Activated CD4-positive, alpha-beta T cell treated with anti-CD3 and anti-CD28 coated beads, Interleukin-2, amount 10 ng/mL, durations not matched to agents 7 days and 5 days (primary cell): ENCODE results near the gene GOLGA8B. TPM values are rescaled to one million over a fixed set of nuclear protein-coding genes. Genes with fewer than 3 reads are reported as not detected.
"Not testable (repeated sequence)": the region's sequence is repeated elsewhere in the genome, so short reads cannot be mapped to it uniquely, and the experiment has no call there.

Experiments
- CTCF ChIA-PET: fragments of 350-600 bp; sonication (Branson Sonifier 250); formaldehyde crosslinking; loops from one replicate; lab custom pipeline; 2021; ENCODE audit warnings: antibody characterized with exemption; lab: Charles Lee
- POLR2A ChIA-PET: fragments of 350-600 bp; sonication (Branson Sonifier 250); formaldehyde crosslinking; loops from one replicate; lab custom pipeline; 2021; ENCODE audit warnings: antibody characterized with exemption; lab: Charles Lee
- DNase-seq: peaks from one replicate; pipeline ENCODE4 v3.0.0-alpha.2; 2020
- H3K27ac Mint-ChIP-seq: one replicate; pipeline ENCODE4 v1.8.0; 2021; ENCODE audit warnings: mild to moderate bottlenecking, moderate library complexity, mixed read lengths
- H3K27me3 Mint-ChIP-seq: one replicate; pipeline ENCODE4 v1.8.0; 2021; ENCODE audit warnings: mixed read lengths
- H3K36me3 Mint-ChIP-seq: one replicate; pipeline ENCODE4 v1.8.0; 2021; ENCODE audit warnings: low read depth, mixed read lengths
- H3K4me1 Mint-ChIP-seq: one replicate; pipeline ENCODE4 v1.8.0; 2021; ENCODE audit warnings: mixed read lengths
- H3K4me3 Mint-ChIP-seq: one replicate; pipeline ENCODE4 v1.8.0; 2021; ENCODE audit warnings: mild to moderate bottlenecking, moderate library complexity, mixed read lengths
- H3K9me3 Mint-ChIP-seq: one replicate; pipeline ENCODE4 v1.8.0; 2021; ENCODE audit warnings: mixed read lengths
- total RNA-seq, 2 experiments: library from RNA; stranded (reverse); gene quantifications; one replicate each; pipeline ENCODE4 v1.2.3, GENCODE V29; 2021

Gene GOLGA8B, protein sequence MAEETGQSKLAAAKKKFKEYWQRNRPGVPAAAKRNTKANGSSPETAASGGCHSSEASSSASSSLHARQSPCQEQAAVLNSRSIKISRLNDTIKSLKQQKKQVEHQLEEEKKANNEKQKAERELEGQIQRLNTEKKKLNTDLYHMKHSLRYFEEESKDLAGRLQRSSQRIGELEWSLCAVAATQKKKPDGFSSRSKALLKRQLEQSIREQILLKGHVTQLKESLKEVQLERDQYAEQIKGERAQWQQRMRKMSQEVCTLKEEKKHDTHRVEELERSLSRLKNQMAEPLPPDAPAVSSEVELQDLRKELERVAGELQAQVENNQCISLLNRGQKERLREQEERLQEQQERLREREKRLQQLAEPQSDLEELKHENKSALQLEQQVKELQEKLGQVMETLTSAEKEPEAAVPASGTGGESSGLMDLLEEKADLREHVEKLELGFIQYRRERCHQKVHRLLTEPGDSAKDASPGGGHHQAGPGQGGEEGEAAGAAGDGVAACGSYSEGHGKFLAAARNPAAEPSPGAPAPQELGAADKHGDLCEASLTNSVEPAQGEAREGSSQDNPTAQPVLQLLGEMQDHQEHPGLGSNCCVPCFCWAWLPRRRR
- total RNA-seq: 100 to 1,000 TPM; 111 to 130 TPM

DNA sequence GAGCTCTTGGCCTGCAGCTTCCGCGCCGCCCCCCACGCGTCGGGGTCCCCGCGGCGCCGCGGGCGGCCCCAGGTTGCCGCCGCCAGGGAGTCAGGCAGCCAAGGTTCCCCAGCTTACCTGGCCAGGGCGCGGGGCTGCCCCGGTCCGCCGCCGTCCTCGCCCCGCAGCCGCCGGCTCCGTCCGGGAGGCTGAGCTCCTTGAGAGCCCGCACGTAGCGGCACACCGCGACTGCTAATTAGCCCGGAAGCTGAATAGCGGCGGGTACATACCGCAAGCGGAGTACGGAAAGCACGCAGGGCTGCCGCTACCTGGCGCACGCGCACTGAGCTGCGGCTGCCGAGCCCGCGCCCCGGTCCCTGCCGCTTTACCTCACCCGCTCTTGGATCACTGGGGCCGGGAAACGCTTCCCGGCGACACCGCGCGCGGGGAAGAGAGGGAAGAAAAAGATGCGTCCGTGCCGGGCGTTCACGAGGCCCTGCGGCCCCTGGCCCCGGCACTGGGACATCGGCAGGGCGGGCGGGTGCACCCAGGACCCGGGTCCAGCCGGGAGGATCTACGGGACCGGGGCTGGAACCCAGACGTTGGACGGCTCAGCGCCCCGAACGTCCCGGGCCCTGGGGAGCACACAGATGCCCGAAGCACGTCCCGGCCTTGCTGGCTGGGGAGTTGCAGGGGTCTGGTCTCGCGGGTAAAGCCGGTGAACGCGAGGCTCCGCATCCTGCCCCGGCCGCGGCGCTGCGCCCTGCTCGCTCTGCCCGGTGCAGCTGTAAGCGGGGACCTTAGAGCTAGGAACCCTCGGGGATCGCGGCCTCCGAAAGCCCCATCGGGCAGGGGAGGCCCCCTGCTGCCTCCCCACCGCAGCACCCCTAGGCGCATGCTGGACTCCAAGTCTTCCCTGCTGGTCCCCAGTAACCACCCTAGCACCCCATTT is at the start of gene GOLGA8B:
GOLGA8B (minus strand) TSS at position 253 of the 931 bp plus-strand sequence. CDS start 47,739 bp downstream, outside the sequence.
- peaks cover 5% of the 10 kb centered on the region for H3K36me3 Mint-ChIP-seq
- ChIA-PET CTCF (interaction anchor here (0.8 to 1.1 kb wide), 3 partner anchors 15 to 255 kb away, joined by 3 to 4 read pairs (median 4); no protein-coding TSS in a partner anchor), POLR2A (interaction anchor here (1.0 kb wide), 1 partner anchor 12 kb away, joined by 3 read pairs; no protein-coding TSS in a partner anchor)
- peak within 1 kb of the TSS; percentile 90 for H3K4me3 Mint-ChIP-seq
- DNase-seq: peak; percentile 86
- H3K4me1 Mint-ChIP-seq: peaks cover 40% of the 10 kb centered on the region
- H3K27me3 Mint-ChIP-seq: peaks cover 14% of the 10 kb centered on the region
- H3K27ac Mint-ChIP-seq: peak within 1 kb of the TSS; percentile 89
- no peaks in the 10 kb centered on the region for H3K9me3 Mint-ChIP-seq

DNA sequence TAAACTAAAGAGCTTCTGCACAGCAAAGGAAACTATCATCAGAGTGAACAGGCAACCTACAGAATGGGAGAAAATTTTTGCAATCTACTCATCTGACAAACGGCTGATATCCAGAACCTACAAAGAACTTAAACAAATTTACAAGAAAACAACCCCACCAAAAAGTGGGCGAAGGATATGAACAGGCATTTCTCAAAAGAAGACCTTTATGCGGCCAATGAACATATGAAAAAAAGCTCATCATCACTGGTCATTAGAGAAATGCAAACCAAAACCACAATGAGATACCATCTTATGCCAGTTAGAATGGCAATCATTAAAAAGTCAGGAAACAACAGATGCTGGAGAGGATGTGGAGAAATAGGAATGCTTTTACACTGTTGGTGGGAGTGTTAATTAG is 49.7 kb upstream of the GOLGA8B start:
- DNase-seq, CTCF ChIA-PET, H3K9me3 Mint-ChIP-seq, H3K4me1 Mint-ChIP-seq, POLR2A ChIA-PET, H3K4me3 Mint-ChIP-seq, H3K27ac Mint-ChIP-seq, H3K36me3 Mint-ChIP-seq: not testable (repeated sequence)
- peaks cover 18% of the 10 kb centered on the region for H3K27me3 Mint-ChIP-seq

DNA sequence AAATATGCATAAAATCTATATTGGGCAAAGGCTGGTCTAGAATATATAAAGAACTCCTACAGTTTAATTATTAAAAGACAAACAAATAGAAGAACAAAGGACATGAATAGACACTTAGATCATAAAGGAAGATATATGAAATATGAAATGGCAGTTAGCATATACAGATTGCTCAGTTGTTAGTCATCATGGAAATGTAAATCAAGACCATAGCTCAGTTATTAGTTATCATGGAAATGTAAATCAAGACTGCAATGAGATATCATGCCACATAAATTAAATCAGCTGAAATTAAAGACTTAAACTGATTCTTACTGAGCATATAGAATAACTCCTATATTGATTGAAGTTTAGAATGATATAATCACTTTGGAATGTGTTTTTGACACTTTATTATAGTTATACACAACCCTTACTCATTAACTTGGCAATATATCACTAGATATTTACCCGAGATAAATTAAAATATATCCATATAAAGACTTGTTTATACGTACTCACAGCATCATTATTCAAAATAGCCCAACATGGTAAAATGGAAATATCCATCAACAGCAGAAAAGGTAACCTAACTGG is 45.2 kb upstream of the GOLGA8B start:
- Mint-ChIP-seq H3K9me3 (no peaks in the 10 kb centered on the region), H3K4me3 (no peak overlapping the region), H3K27ac (no peak overlapping the region), H3K4me1 (no peaks in the 10 kb centered on the region), H3K27me3 (peaks cover 19% of the 10 kb centered on the region), H3K36me3 (no peaks in the 10 kb centered on the region)
- CTCF ChIA-PET: no interaction called here
- POLR2A ChIA-PET: no interaction called here
- no peak for DNase-seq

DNA sequence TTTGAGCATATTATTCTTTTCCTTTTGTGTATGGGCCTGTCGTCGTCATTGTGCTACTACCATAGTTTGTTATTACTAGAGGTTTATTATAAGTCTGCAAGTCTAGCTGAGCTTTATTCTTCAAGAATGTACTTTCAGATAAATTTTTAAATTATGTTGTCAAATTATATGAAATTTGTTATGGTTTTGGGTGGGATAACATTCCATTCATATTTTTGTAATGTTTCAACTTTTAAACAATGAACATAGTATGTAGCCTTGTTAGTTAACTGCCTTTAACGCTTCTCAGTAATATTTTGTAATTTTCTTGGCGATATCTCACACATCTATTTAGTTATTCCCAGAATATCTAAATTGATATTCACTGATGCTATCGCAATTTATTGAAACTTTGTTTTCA is 41.6 kb upstream of the GOLGA8B start:
- Mint-ChIP-seq H3K27ac (no peak overlapping the region), H3K9me3 (no peaks in the 10 kb centered on the region), H3K4me3 (no peak overlapping the region), H3K36me3 (no peaks in the 10 kb centered on the region), H3K27me3 (peaks cover 31% of the 10 kb centered on the region), H3K4me1 (peaks cover 3% of the 10 kb centered on the region)
- no peak for DNase-seq
- CTCF ChIA-PET: no interaction called here
- POLR2A ChIA-PET: no interaction called here

DNA sequence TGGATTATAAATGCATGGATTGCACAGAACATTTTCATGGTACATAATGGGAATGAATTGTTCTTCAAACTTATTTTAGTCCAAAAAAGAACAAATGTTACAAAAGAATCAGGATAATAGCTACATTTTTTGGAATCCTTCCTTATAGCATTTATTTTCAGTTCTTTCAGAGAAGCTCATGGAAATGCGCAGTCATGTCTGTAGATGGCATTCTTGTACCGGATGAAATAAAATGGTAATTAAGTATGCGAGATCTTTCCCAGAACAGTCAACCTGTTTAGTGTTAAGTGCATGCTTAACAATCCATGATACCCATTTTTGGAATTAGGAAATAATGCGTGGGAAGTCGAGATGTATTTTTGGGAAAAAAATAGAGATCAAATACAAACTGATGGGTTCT is 38.2 kb upstream of the GOLGA8B start:
- ChIA-PET POLR2A (no interaction called here), CTCF (interaction anchor here (0.6 kb wide), 1 partner anchor 586 kb away, joined by 4 read pairs; no protein-coding TSS in a partner anchor)
- Mint-ChIP-seq H3K36me3 (no peaks in the 10 kb centered on the region), H3K4me3 (no peak overlapping the region), H3K27ac (no peak overlapping the region), H3K27me3 (peaks cover 44% of the 10 kb centered on the region), H3K9me3 (no peaks in the 10 kb centered on the region), H3K4me1 (peaks cover 4% of the 10 kb centered on the region)
- DNase-seq: no peak

DNA sequence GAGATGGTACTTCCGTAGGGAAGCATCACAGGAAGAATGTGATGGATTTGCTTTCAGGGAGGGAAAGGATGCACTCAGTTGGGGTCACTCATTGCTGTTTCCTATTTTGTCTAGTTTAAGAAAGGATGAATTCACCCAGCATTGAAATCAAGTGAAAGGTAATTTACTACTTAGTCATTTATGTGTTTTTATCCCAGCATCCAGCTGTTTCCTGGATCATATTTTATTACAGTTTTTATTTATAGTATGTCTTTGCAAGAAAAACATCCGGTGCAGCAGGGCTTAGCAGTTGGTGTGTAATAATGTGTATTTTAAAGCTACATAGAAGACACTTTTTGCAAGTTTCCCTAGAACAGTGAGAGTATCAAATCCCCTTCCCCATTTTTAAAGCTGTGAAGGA is 37.4 kb upstream of the GOLGA8B start:
- H3K27me3 Mint-ChIP-seq: peaks cover 48% of the 10 kb centered on the region
- DNase-seq: no peak
- no peaks in the 10 kb centered on the region for H3K36me3 Mint-ChIP-seq
- H3K27ac Mint-ChIP-seq: no peak overlapping the region
- no peaks in the 10 kb centered on the region for H3K9me3 Mint-ChIP-seq
- POLR2A ChIA-PET: no interaction called here
- CTCF ChIA-PET: no interaction called here
- H3K4me3 Mint-ChIP-seq: no peak overlapping the region
- peaks cover 4% of the 10 kb centered on the region for H3K4me1 Mint-ChIP-seq

DNA sequence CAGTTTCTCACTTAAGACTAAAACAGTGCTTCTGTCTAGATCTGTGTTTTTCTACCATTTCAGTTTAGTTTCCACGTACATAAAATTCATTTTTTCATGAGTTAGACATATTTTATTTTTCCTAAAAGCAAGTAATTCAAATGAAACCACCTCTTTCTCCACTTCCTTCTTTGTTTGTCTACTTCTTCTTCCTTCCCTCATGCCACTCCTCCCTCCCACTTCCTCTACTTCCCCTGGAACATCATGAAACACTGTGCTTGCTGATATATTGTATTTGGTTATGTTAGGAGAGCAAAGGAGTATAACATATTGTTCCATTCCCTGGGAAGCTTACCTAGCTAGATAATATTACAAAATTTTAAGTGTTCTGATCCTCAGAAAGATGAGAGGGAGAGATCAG is 36.7 kb upstream of the GOLGA8B start:
- Mint-ChIP-seq H3K36me3 (no peaks in the 10 kb centered on the region), H3K4me1 (peaks cover 4% of the 10 kb centered on the region), H3K27ac (no peak overlapping the region), H3K27me3 (peaks cover 50% of the 10 kb centered on the region), H3K9me3 (no peaks in the 10 kb centered on the region), H3K4me3 (no peak overlapping the region)
- CTCF ChIA-PET: no interaction called here
- POLR2A ChIA-PET: no interaction called here
- no peak for DNase-seq

DNA sequence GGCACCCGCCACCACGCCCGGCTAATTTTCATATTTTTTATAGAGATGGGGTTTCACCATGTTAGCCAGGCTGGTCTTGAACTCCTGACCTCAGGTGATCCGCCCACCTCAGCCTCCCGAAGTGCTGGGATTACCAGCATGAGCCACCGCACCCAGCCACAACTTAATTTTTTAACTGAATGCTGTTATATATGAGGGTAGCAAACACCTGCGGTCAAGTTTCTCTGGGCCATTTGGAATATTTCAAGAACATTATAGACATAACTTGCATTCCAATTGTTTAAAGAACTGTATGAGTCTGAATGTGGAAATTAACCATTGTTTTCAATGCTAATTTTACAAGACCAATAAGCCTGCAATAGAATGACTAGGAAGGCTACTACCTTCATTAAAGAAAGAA is 35.7 kb upstream of the GOLGA8B start:
- no peaks in the 10 kb centered on the region for H3K36me3 Mint-ChIP-seq
- H3K27ac Mint-ChIP-seq: no peak overlapping the region
- DNase-seq: no peak
- ChIA-PET POLR2A (no interaction called here), CTCF (no interaction called here)
- H3K4me1 Mint-ChIP-seq: peaks cover 4% of the 10 kb centered on the region
- H3K4me3 Mint-ChIP-seq: no peak overlapping the region
- no peaks in the 10 kb centered on the region for H3K9me3 Mint-ChIP-seq
- peaks cover 53% of the 10 kb centered on the region for H3K27me3 Mint-ChIP-seq

DNA sequence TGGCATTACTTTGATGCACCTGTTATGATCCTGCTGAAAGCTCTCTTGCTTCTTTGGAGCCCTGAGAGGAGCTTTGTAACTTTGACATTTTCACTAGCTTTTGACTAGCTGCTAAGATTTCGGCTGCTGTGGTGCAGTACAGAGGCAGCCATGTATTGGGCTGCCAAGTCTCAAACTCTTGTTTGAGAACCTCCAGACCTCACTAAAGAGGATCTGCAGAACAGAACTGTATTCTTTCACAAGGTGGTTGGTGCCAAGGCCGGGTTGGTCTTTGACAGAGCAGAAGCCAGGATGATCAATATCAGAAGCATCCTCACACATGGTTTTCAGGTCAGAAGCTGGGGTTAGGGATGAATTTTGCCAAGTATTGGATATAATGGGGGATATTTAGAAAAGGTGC is 34.6 kb upstream of the GOLGA8B start:
- H3K36me3 Mint-ChIP-seq: no peaks in the 10 kb centered on the region
- CTCF ChIA-PET: interaction anchor here (0.6 kb wide), 1 partner anchor 306 kb away, joined by 3 read pairs; no protein-coding TSS in a partner anchor
- H3K27ac Mint-ChIP-seq: no peak overlapping the region
- peaks cover 4% of the 10 kb centered on the region for H3K4me1 Mint-ChIP-seq
- no peaks in the 10 kb centered on the region for H3K9me3 Mint-ChIP-seq
- H3K4me3 Mint-ChIP-seq: no peak overlapping the region
- DNase-seq: no peak
- POLR2A ChIA-PET: no interaction called here
- peaks cover 58% of the 10 kb centered on the region for H3K27me3 Mint-ChIP-seq

DNA sequence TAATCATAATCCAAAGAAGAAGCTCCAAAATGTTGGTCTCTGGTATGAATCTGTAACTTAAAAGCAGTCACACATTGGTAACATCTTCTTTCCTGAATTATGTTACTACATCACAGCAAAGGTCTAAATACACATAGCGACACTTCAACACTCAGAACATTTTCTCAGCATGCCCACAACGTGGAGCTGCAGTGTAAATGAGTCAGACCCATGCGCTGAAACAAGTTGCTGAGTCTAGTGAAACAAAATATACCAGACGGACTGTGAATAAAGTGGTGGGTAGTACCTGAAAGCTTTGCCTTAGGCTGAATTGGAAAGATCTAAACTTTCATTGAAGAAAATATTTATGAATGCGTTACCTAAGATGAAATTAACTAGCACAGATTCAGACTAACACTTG is 33.2 kb upstream of the GOLGA8B start:
- CTCF ChIA-PET: interaction anchor here (0.6 kb wide), 1 partner anchor 298 kb away, joined by 4 read pairs; no protein-coding TSS in a partner anchor
- H3K27ac Mint-ChIP-seq: no peak overlapping the region

DNA sequence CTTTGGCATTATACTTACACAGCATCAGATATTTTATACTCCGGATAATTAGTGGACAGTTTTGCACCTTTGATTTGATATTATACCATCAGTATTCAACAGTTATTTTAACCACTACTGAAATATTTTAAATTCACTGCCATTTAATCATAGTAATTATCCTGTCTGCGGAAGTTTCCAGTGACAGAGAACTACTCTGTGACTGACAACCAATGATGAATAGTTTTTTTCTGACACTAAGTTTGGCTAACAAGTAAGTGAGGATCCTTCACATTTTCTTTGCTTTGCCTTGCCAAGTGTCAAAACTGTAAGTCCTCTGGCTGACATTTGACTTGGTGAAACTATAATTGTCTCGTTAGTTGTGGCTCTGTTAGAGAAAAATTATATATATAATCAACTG is 30.5 kb upstream of the GOLGA8B start:
- Mint-ChIP-seq H3K4me1 (peaks cover 14% of the 10 kb centered on the region), H3K9me3 (no peaks in the 10 kb centered on the region), H3K36me3 (no peaks in the 10 kb centered on the region), H3K27me3 (peaks cover 58% of the 10 kb centered on the region), H3K4me3 (no peak overlapping the region), H3K27ac (no peak overlapping the region)
- POLR2A ChIA-PET: no interaction called here
- CTCF ChIA-PET: no interaction called here
- DNase-seq: no peak

More for the DNA sequence above, 33.2 kb upstream of the GOLGA8B start:
- peaks cover 62% of the 10 kb centered on the region for H3K27me3 Mint-ChIP-seq
- POLR2A ChIA-PET: no interaction called here
- peaks cover 4% of the 10 kb centered on the region for H3K4me1 Mint-ChIP-seq
- no peak overlapping the region for H3K4me3 Mint-ChIP-seq
- H3K9me3 Mint-ChIP-seq: no peaks in the 10 kb centered on the region
- DNase-seq: no peak
- H3K36me3 Mint-ChIP-seq: no peaks in the 10 kb centered on the region

DNA sequence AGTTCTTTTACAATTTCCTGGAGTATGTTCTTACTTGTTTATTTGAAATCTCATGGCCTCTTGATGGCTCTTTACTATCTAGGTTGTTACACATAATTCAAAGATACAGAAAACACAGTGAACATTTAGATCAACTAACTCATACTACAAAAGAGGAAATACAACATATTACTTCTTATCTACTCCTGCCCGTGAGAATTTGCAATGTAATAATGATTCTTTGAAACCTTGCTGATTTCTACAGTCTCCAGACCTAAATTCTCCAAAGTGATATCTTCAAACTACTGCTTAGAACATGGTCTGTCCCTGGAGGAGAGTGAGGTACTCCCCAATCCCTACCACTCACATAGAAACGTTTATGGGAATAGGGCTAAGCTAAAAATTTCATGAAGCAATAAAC is 29.9 kb upstream of the GOLGA8B start:
- ChIA-PET POLR2A (no interaction called here), CTCF (no interaction called here)
- H3K9me3 Mint-ChIP-seq: no peaks in the 10 kb centered on the region
- peaks cover 14% of the 10 kb centered on the region for H3K4me1 Mint-ChIP-seq
- no peaks in the 10 kb centered on the region for H3K36me3 Mint-ChIP-seq
- H3K4me3 Mint-ChIP-seq: no peak overlapping the region
- no peak for DNase-seq
- H3K27ac Mint-ChIP-seq: no peak overlapping the region
- peaks cover 61% of the 10 kb centered on the region for H3K27me3 Mint-ChIP-seq
